H1 (cell line): Measurements from ENCODE around the gene AIRE. TPM values are rescaled to one million over a fixed set of nuclear protein-coding genes. Genes with fewer than 3 reads are reported as not detected.

Experiments
- CTCF ChIA-PET: fragments of 300-600 bp; sonication (Branson Sonifier 250); formaldehyde crosslinking; loops from one replicate; lab custom pipeline; 2021; ENCODE audit not compliant: partially characterized antibody; lab: Charles Lee
- POLR2A ChIA-PET: fragments of 300-600 bp; sonication (Branson Sonifier 250); formaldehyde crosslinking; loops from one replicate; lab custom pipeline; 2021; ENCODE audit warnings: inconsistent platforms; ENCODE audit not compliant: partially characterized antibody; lab: Charles Lee
- DNase-seq, 2 experiments: peaks; one replicate each; pipeline versions ENCODE4 v3.0.0 to v3.0.0-alpha.2; 2010 to 2022; ENCODE audit warnings: low spot score in 2 of 2, low read depth in 1 of 2, mixed read lengths in 1 of 2
- FAIRE-seq: peaks from 2 replicates; lab custom pipeline; 2011; peaks lifted over from hg19 to GRCh38; lab: Jason Lieb, UNC
- H2AFZ ChIP-seq: 2 replicates; pipeline ENCODE4 v1.8.1; 2012; ENCODE audit warnings: low read length, inconsistent platforms
- H2AK5ac ChIP-seq: 2 replicates; pipeline ENCODE4 v1.6.1; 2013; ENCODE audit warnings: low read depth, low read length
- H2BK120ac ChIP-seq: replicated peaks from 2 replicates; pipeline ENCODE3; 2013; ENCODE audit warnings: low read depth, low read length, inconsistent platforms
- H2BK12ac ChIP-seq: 2 replicates; pipeline ENCODE4 v1.6.1; 2013; ENCODE audit warnings: low read depth, low read length
- H2BK15ac ChIP-seq: 2 replicates; pipeline ENCODE4 v1.6.1; 2013; ENCODE audit warnings: low read length
- H2BK20ac ChIP-seq: 2 replicates; pipeline ENCODE4 v1.6.1; 2013; ENCODE audit warnings: low read length
- H2BK5ac ChIP-seq: 2 replicates; pipeline ENCODE4 v1.6.1; 2013; ENCODE audit warnings: low read depth, low read length
- H3K14ac ChIP-seq: 2 replicates; pipeline ENCODE4 v1.6.1; 2013; ENCODE audit warnings: inconsistent platforms; ENCODE audit not compliant: insufficient read length
- H3K18ac ChIP-seq: 2 replicates; pipeline ENCODE4 v1.6.1; 2013; ENCODE audit warnings: low read length; ENCODE audit errors: extremely low read depth
- H3K23ac ChIP-seq: 2 replicates; pipeline ENCODE4 v1.6.1; 2013; ENCODE audit warnings: inconsistent platforms; ENCODE audit not compliant: insufficient read length
- H3K23me2 ChIP-seq: 2 replicates; pipeline ENCODE4 v1.6.1; 2013; ENCODE audit warnings: low read depth, low read length
- H3K27ac ChIP-seq: 2 replicates; pipeline ENCODE4 v1.6.1; 2011; ENCODE audit warnings: low read depth, low read length, inconsistent platforms
- H3K27me3 ChIP-seq, 4 experiments: replicated peaks in 1 of 4; 1 replicate in 1 of 4; 2 replicates in 3 of 4; pipeline versions ENCODE4 v1.6.1 to v1.8.1; 2011 to 2013; ENCODE audit warnings: low read length in 3 of 4, mild to moderate bottlenecking in 3 of 4, inconsistent platforms in 2 of 4, mixed read lengths in 2 of 4, moderate library complexity in 1 of 4; ENCODE audit not compliant: control insufficient read depth in 3 of 4, insufficient read depth in 3 of 4; ENCODE audit errors: extremely low read depth in 1 of 4
- H3K36me3 ChIP-seq, 4 experiments: 2 replicates each; pipeline versions ENCODE4 v1.6.1 to v1.8.1; 2011 to 2013; ENCODE audit warnings: mild to moderate bottlenecking in 4 of 4, low read length in 3 of 4, moderate library complexity in 2 of 4, control low read depth in 1 of 4, inconsistent platforms in 1 of 4; ENCODE audit not compliant: insufficient read depth in 4 of 4, control insufficient read depth in 2 of 4
- H3K4ac ChIP-seq: replicated peaks from 2 replicates; pipeline ENCODE3; 2013; ENCODE audit warnings: low read length, low read depth, mixed read lengths, inconsistent platforms; ENCODE audit not compliant: insufficient read length
- H3K4me1 ChIP-seq, 4 experiments: replicated peaks in 1 of 4; 1 replicate in 1 of 4; 2 replicates in 3 of 4; pipeline versions ENCODE4 v1.6.1 to v1.8.1; 2011 to 2013; ENCODE audit warnings: low read length in 3 of 4, inconsistent platforms in 2 of 4, mixed read lengths in 1 of 4; ENCODE audit not compliant: insufficient read depth in 4 of 4, control insufficient read depth in 3 of 4
- H3K4me2 ChIP-seq, 2 experiments: 2 replicates each; pipeline versions ENCODE4 v1.6.1 to v1.8.1; 2011 to 2013; ENCODE audit warnings: low read depth in 2 of 2, low read length in 2 of 2, control low read depth in 1 of 2, inconsistent platforms in 1 of 2, mild to moderate bottlenecking in 1 of 2; ENCODE audit not compliant: insufficient read depth in 1 of 2
- H3K4me3 ChIP-seq, 4 experiments: fragments of 200-600, 300-600 bp in 1 of 4; sonication (generic), shearing (Covaris generic), sonication (Bioruptor Twin) in 1 of 4; 2 replicates each; pipeline versions ENCODE4 v1.5.1 to v1.8.1; 2011 to 2016; ENCODE audit warnings: low read length in 4 of 4, low read depth in 3 of 4, control low read depth in 2 of 4, inconsistent platforms in 2 of 4, mild to moderate bottlenecking in 2 of 4, mixed read lengths in 1 of 4, moderate library complexity in 1 of 4; ENCODE audit not compliant: insufficient read depth in 2 of 4; ENCODE audit errors: extremely low read depth in 1 of 4
- H3K56ac ChIP-seq: replicated peaks from 2 replicates; pipeline ENCODE3; 2013; ENCODE audit warnings: low read depth, mild to moderate bottlenecking, mixed read lengths, low read length, inconsistent platforms; ENCODE audit not compliant: insufficient read length
- H3K79me1 ChIP-seq: 2 replicates; pipeline ENCODE4 v1.6.1; 2013; ENCODE audit warnings: low read depth, low read length, control low read depth
- H3K79me2 ChIP-seq, 2 experiments: 2 replicates each; pipeline versions ENCODE4 v1.6.1 to v1.8.1; 2012 to 2013; ENCODE audit warnings: low read length in 2 of 2, mild to moderate bottlenecking in 2 of 2, inconsistent platforms in 1 of 2; ENCODE audit not compliant: insufficient read depth in 2 of 2, control insufficient read depth in 1 of 2
- H3K9ac ChIP-seq, 4 experiments: replicated peaks in 1 of 4; 1 replicate in 1 of 4; 2 replicates in 3 of 4; pipeline versions ENCODE4 v1.6.1 to v1.8.1; 2011 to 2013; ENCODE audit warnings: low read depth in 3 of 4, low read length in 3 of 4, control low read depth in 2 of 4, mild to moderate bottlenecking in 2 of 4, moderate library complexity in 2 of 4, inconsistent platforms in 1 of 4; ENCODE audit errors: extremely low read depth in 1 of 4
- H3K9me3 ChIP-seq, 2 experiments: 2 replicates each; pipeline versions ENCODE4 v1.6.1 to v1.8.1; 2012 to 2013; ENCODE audit warnings: mild to moderate bottlenecking in 2 of 2, moderate library complexity in 2 of 2, control low read depth in 1 of 2, inconsistent platforms in 1 of 2, low read depth in 1 of 2, low read length in 1 of 2, mixed read lengths in 1 of 2; ENCODE audit not compliant: insufficient read depth in 2 of 2
- H4K20me1 ChIP-seq, 2 experiments: replicated peaks in 1 of 2; 2 replicates each; pipeline versions ENCODE3 to v1.8.1; 2011 to 2013; ENCODE audit warnings: inconsistent platforms in 2 of 2, low read length in 2 of 2, mild to moderate bottlenecking in 1 of 2; ENCODE audit not compliant: insufficient read depth in 2 of 2, control insufficient read depth in 1 of 2
- H4K5ac ChIP-seq: 2 replicates; pipeline ENCODE4 v1.6.1; 2013; ENCODE audit warnings: low read length, low read depth, mixed read lengths, inconsistent platforms; ENCODE audit not compliant: insufficient read length
- H4K8ac ChIP-seq: 2 replicates; pipeline ENCODE4 v1.8.0; 2013; ENCODE audit warnings: mild to moderate bottlenecking, moderate library complexity, low read length, inconsistent platforms; ENCODE audit not compliant: insufficient read depth; ENCODE audit errors: extremely low read depth
- H4K91ac ChIP-seq: replicated peaks from 2 replicates; pipeline ENCODE3; 2013; ENCODE audit warnings: low read length, mixed read lengths, inconsistent platforms; ENCODE audit not compliant: insufficient read length
- BACH1 ChIP-seq: IDR thresholded peaks from 2 replicates; pipeline ENCODE4 v1.6.1; 2012; ENCODE audit warnings: low read length, improper control_type of control experiment
- BRCA1 ChIP-seq: IDR thresholded peaks from 2 replicates; pipeline ENCODE4 v1.6.1; 2012; ENCODE audit warnings: low read depth, low read length, improper control_type of control experiment
- JUN ChIP-seq: IDR thresholded peaks from 2 replicates; pipeline ENCODE4 v1.6.1; 2011; ENCODE audit warnings: low read depth, mild to moderate bottlenecking, improper control_type of control experiment, low read length
- NANOG ChIP-seq: IDR thresholded peaks from 2 replicates; pipeline ENCODE4 v1.6.1; 2011; ENCODE audit warnings: low read length, low read depth, mild to moderate bottlenecking, inconsistent platforms; ENCODE audit not compliant: insufficient read depth, poor library complexity, severe bottlenecking
- POLR2AphosphoS5 ChIP-seq: IDR thresholded peaks from 2 replicates; pipeline ENCODE4 v1.6.1; 2011; ENCODE audit warnings: low read depth, low read length
- RAD21 ChIP-seq, 2 experiments: IDR thresholded peaks in 1 of 2; conservative IDR thresholded peaks in 1 of 2; 2 replicates each; pipeline ENCODE4 v1.6.1; 2011; ENCODE audit warnings: low read depth in 2 of 2, low read length in 2 of 2, improper control_type of control experiment in 1 of 2, inconsistent platforms in 1 of 2, mild to moderate bottlenecking in 1 of 2, moderate library complexity in 1 of 2
- SIN3A ChIP-seq, 2 experiments: IDR thresholded peaks in 1 of 2; conservative IDR thresholded peaks in 1 of 2; 2 replicates each; pipeline ENCODE4 v1.6.1; 2011 to 2012; ENCODE audit warnings: low read length in 2 of 2, improper control_type of control experiment in 1 of 2, low read depth in 1 of 2, mild to moderate bottlenecking in 1 of 2
- TBP ChIP-seq: IDR thresholded peaks from 2 replicates; pipeline ENCODE4 v1.6.1; 2011; ENCODE audit warnings: low read depth, low read length, improper control_type of control experiment
- WGBS, 2 experiments: shearing (Covaris generic) in 1 of 2; methylation state at CpG; one replicate each; pipeline versions ENCODE4 v1.1.6 to v1.1.7; 2013 to 2015; ENCODE audit warnings: low lambda C conversion rate in 2 of 2, mixed read lengths in 2 of 2, inconsistent platforms in 1 of 2, low coverage in 1 of 2, missing lambda C conversion rate in 1 of 2; ENCODE audit not compliant: insufficient replicate concordance in 2 of 2, insufficient coverage in 1 of 2, insufficient read length in 1 of 2; ENCODE audit errors: extremely low coverage in 1 of 2, missing lambda C conversion rate in 1 of 2; 5-methylcytosine and 5-hydroxymethylcytosine counted together
- polyA plus RNA-seq, 7 experiments: library from polyadenylated mRNA; depleted of rRNA in 3 of 7; stranded (reverse) in 5 of 7; unstranded in 2 of 7; fragments of >200 nt in 5 of 7; fragments of 200-250 nt in 2 of 7; gene quantifications; 1 replicate in 5 of 7; 2 replicates in 1 of 7; 4 replicates in 1 of 7; pipeline versions ENCODE4 v1.2.1 to v1.2.3, GENCODE V29; 2011 to 2013; ENCODE audit warnings: missing spikeins in 2 of 7, mixed read lengths in 2 of 7
- total RNA-seq: library from RNA; stranded (reverse); fragmentation: NEBNext Ultra II Directional; extraction: Animal tissue kit (Norgen Biotek cat#: 25700); gene quantifications from 2 replicates; pipeline ENCODE4 v1.2.1, GENCODE V29; 2021

Gene AIRE
- total and polyA plus RNA-seq, 2 of the 8 experiments (the other 6 are each of a cell fraction or from before 2014, with no cell fraction given): 0.09 TPM; not detected in 1

GRCh38 chr21:44303490-44303981, 17.9 kb downstream of the AIRE start:
- no peak overlapping the region for H3K4me2 ChIP-seq
- FAIRE-seq: no peak
- no peak overlapping the region for H2BK15ac ChIP-seq
- no peak overlapping the region for H4K91ac ChIP-seq
- H3K18ac ChIP-seq: no peak overlapping the region
- no peaks in the 10 kb centered on the region for H3K27me3 ChIP-seq
- peaks cover 6% of the 10 kb centered on the region; the same call in 1 of the 2 replicates for H3K79me1 ChIP-seq
- H4K8ac ChIP-seq: no peak overlapping the region
- no peak overlapping the region for H4K5ac ChIP-seq
- H3K23me2 ChIP-seq: peaks cover 12% of the 10 kb centered on the region; the same call in 1 of the 2 replicates
- peaks cover 9 to 15% of the 10 kb centered on the region in 2 experiments for H4K20me1 ChIP-seq
- no peak overlapping the region for H3K14ac ChIP-seq
- H3K56ac ChIP-seq: no peak overlapping the region
- H3K23ac ChIP-seq: no peak overlapping the region
- no peaks in the 10 kb centered on the region for H3K9me3 ChIP-seq
- no peaks in the 10 kb centered on the region for H3K36me3 ChIP-seq
- H3K79me2 ChIP-seq: peaks cover 0 to 6% of the 10 kb centered on the region in 2 experiments; a peak in 1 of 4 replicates
- TF ChIP-seq POLR2AphosphoS5 (no peak), BACH1 (no peak), TBP (no peak), SIN3A (conservative IDR thresholded peaks at IDR 0.05 in 1 of 2, IDR thresholded peaks at IDR 0.05 in 1 of 2; ENCODE audit: low read depth in 1 of 2, low read length in 2 of 2) (no peak), NANOG (no peak), BRCA1 (no peak), RAD21 (IDR thresholded peaks at IDR 0.05 in 1 of 2, conservative IDR thresholded peaks at IDR 0.05 in 1 of 2; ENCODE audit: low read depth in 2 of 2, low read length in 2 of 2) (no peak), JUN (no peak)
- TF ChIP-seq, all 59 proteins: peak for 0
- CTCF ChIA-PET: interaction anchor here (0.8 to 2.2 kb wide), 15 partner anchors 12 to 187 kb away, joined by 3 to 7 read pairs (median 4); no protein-coding TSS in a partner anchor
- Histone ChIP-seq H2BK12ac (no peak overlapping the region), H3K4me1 (peaks cover 0 to 16% (median 4%) of the 10 kb centered on the region in 4 experiments; a peak in 5 of 7 replicates), H3K4me3 (no peak overlapping the region), H3K4ac (no peak overlapping the region), H2BK20ac (no peak overlapping the region), H2AFZ (no peak overlapping the region), H3K9ac (no peak overlapping the region), H2BK5ac (no peak overlapping the region), H3K27ac (no peak overlapping the region), H2AK5ac (peak overlapping the region; percentile 60; the same call in 1 of the 2 replicates), H2BK120ac (no peak overlapping the region)
- 92% methylated on average over 12 of the region's 12 CpGs; no CpG with 5 or more reads in 1 of the 2 experiments for WGBS, 2 experiments
- DNase-seq: no peak
- POLR2A ChIA-PET: interaction anchor here (0.6 kb wide), 1 partner anchor 41 kb away, joined by 3 read pairs; no protein-coding TSS in a partner anchor
